Measurements from ENCODE around the gene PPARA.
"Not testable (repeated sequence)": the region's sequence is repeated elsewhere in the genome, so short reads cannot be mapped to it uniquely, and the experiment has no call there.

Gene PPARA

GRCh38 chr22:46135611-46136485 lies 14.5 kb upstream of the PPARA start:
- TF ChIP-seq CTCF (conservative IDR thresholded peaks at IDR 0.05; ENCODE audit: low read depth), result no peak
- no peak for DNase-seq (ENCODE audit: low spot score)
- H3K27ac ChIP-seq, result no peak overlapping the region
- ChIA-PET CTCF (no interaction called here), POLR2A (ENCODE audit: low non-redundant PET) (no interaction called here)

DNA sequence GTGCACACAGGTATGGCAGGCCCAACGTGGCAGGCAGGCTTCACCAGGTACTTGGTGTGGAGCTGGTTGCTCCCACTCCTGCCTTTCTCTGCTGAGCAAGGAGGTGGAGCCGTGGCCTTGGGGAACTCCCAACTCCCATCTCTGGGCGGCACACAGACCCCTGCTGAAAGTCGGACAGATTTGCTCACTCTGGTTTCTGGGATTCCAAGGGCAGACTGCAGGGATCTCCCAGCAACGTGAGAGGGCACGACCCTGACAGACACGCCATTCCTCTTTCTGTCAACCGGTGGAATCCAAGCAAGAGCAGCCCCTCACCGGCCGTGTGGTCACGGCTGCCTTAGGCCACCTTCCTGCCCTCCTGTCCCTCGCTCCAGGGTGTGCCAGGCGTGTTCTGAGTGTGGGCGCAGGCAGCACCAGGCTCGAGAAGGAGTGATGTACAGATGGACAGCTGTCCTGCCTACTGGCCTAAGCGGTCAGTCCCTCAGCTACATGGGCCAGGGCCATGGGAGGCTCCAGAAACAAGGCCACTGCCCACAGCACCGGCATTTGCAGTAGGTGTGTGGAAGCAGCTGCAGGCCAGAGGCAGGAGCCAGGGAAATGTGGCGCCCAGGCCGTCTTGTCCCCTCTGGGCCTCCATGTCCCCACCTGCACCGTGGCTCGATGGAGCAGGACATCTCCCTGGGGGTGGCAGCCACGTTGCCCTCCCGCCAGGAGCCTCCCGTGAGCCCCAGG lies 13.7 kb upstream of the PPARA start:
- no peak for TF ChIP-seq CTCF (conservative IDR thresholded peaks at IDR 0.05; ENCODE audit: low read depth)
- DNase-seq (ENCODE audit: low spot score), result no peak
- no peak overlapping the region for H3K27ac ChIP-seq
- ChIA-PET CTCF (no interaction called here), POLR2A (ENCODE audit: low non-redundant PET) (no interaction called here)

DNA sequence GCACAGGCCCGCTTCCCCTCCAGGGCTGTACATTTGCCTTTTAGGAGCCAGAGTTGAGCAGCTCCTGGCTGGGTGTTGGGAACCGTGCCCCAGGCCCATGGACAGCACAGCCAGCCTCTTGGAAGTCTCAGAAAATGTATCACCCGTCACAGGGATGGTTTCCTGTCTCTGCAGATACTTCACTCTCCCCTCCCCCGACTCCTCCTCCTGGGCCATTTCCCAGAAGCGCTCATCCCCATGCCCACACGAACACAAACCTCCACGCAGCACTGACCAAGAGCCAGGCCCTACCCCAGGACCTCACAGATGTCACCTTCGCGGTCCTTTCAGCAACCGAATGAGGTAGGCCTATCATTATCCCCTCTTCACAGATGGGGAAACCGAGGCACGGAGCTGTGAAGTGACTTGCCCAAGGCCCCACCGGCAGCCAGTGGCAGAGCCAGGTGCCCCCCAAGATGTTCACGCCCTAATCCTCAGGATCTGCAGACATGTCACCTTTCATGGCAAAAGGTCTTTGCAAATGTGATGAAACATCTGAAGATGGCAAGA lies 13.0 kb upstream of the PPARA start:
- DNase-seq (ENCODE audit: low spot score), result no peak
- H3K27ac ChIP-seq, result no peak overlapping the region
- no peak for TF ChIP-seq CTCF (conservative IDR thresholded peaks at IDR 0.05; ENCODE audit: low read depth)
- ChIA-PET CTCF (no interaction called here), POLR2A (ENCODE audit: low non-redundant PET) (no interaction called here)

DNA sequence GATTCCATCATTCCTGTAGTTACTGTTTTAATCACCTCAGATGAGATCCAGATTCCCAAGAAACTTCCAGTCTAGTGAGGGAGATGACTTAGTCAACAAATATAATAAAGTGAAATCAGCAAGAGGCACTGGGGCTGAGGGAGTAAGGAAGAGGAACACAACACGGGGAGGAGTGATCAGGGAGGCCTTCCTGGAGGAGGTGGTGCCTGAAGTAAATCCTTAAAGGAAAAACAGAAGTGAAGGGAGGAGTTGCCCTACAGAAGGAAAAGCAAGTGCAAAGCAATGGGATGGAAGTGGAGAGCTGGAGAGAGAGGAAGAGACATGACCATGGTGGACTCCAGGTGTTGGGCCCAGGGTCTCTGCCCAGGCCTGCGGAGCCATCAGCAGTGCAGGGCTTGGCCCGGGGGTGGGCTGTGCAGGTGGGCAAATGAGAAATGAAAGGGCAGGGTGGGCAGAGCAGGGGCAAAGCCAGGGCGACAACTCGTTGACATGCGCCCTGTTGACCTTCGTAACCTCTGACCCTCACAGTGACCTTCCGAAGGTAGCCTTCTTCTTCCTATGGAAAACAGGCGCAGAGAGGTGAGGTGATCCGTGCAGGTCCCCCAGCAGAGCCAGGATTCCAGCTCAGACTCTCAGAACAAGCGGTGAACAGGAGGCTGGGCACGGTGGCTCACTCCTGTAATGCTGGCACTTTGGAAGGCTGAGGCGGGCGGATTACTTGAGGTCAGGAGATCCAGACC lies 12.1 kb upstream of the PPARA start:
- no peak overlapping the region for H3K27ac ChIP-seq
- no peak for DNase-seq (ENCODE audit: low spot score)
- ChIA-PET CTCF (no interaction called here), POLR2A (ENCODE audit: low non-redundant PET) (no interaction called here)
- no peak for TF ChIP-seq CTCF (conservative IDR thresholded peaks at IDR 0.05; ENCODE audit: low read depth)

GRCh38 chr22:46139417-46139816 lies 10.9 kb upstream of the PPARA start:
- H3K27ac ChIP-seq; POLR2A ChIA-PET (ENCODE audit: low non-redundant PET); CTCF ChIA-PET; DNase-seq (ENCODE audit: low spot score): not testable (repeated sequence)

GRCh38 chr22:46139895-46140350 lies 10.4 kb upstream of the PPARA start:
- no peak for TF ChIP-seq CTCF (conservative IDR thresholded peaks at IDR 0.05; ENCODE audit: low read depth)
- ChIA-PET POLR2A (ENCODE audit: low non-redundant PET) (no interaction called here), CTCF (no interaction called here)
- H3K27ac ChIP-seq, result no peak overlapping the region
- DNase-seq (ENCODE audit: low spot score), result no peak
